ENCODE data around the gene DLG1.

Gene DLG1

GRCh38 chr3:196997311-196997710 is 301.1 kb downstream of the DLG1 start:
- no peak for DNase-seq (ENCODE audit: low read depth)

GRCh38 chr3:196996454-196997265 is 301.8 kb downstream of the DLG1 start:
- DNase-seq (ENCODE audit: low read depth): no peak

GRCh38 chr3:196995646-196996355 is 302.6 kb downstream of the DLG1 start:
- DNase-seq (ENCODE audit: low read depth): no peak

- no peak for DNase-seq (ENCODE audit: low read depth)
Observed at GRCh38 chr3:196995027-196995426, 303.4 kb downstream of the DLG1 start.

- no peak for DNase-seq (ENCODE audit: low read depth)
Observed at GRCh38 chr3:196994056-196994455, 304.4 kb downstream of the DLG1 start.
